Stimulated activated effector memory CD8-positive, alpha-beta T cell treated with anti-CD3 and anti-CD28 coated beads, Interleukin-12 subunit alpha, Interleukin-12 subunit beta, amount 100 ng/mL, for 72 hours (primary cell): ENCODE data around the gene PGRMC1.
"Not testable (repeated sequence)": the region's sequence is repeated elsewhere in the genome, so short reads cannot be mapped to it uniquely, and the experiment has no call there.

Experiments
- ATAC-seq: fragments of 150-1000 bp; cut with Tn5 transposase; 2 replicates; pipeline ENCODE4 v1.10.0; 2021
- DNase-seq, 2 donors: peaks; one replicate each; pipeline ENCODE4 v3.0.0; 2021 to 2022; ENCODE audit warnings: low spot score in 2 of 2
- H3K27ac Mint-ChIP-seq: one replicate; pipeline ENCODE4 v1.8.0; 2022; ENCODE audit warnings: mild to moderate bottlenecking, mixed read lengths
- H3K36me3 Mint-ChIP-seq: one replicate; pipeline ENCODE4 v1.8.0; 2022; ENCODE audit warnings: mild to moderate bottlenecking, mixed read lengths
- H3K4me1 Mint-ChIP-seq: one replicate; pipeline ENCODE4 v1.8.0; 2022; ENCODE audit warnings: mixed read lengths
- H3K4me3 Mint-ChIP-seq: one replicate; pipeline ENCODE4 v1.8.0; 2022; ENCODE audit warnings: mild to moderate bottlenecking, mixed read lengths
- H3K9me3 Mint-ChIP-seq: one replicate; pipeline ENCODE4 v1.8.0; 2022; ENCODE audit warnings: mixed read lengths

Gene PGRMC1

DNA sequence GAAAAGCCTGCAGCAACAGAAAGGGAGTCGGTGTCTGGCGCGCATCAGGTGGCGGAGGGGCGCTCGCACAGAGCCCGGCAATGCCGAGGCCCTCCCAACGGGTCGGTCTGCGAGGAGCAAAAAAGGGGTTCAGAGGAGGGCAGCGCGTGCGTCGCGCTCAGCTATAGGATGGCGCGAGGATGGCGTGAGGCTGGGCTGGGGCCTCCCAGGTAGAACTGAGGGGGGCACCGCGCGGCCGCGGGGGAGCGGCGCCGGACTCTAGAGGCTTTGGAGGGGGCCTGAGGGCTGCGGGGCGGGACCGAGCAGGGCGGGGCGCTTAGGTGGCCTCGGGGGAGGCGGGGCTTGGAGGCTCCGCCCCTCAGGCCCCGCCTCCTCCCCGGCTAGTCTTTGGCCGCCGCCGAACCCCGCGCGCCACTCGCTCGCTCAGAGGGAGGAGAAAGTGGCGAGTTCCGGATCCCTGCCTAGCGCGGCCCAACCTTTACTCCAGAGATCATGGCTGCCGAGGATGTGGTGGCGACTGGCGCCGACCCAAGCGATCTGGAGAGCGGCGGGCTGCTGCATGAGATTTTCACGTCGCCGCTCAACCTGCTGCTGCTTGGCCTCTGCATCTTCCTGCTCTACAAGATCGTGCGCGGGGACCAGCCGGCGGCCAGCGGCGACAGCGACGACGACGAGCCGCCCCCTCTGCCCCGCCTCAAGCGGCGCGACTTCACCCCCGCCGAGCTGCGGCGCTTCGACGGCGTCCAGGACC, at the start of gene PGRMC1:
Gene PGRMC1 (plus strand): TSS at position 414 of the 751 bp plus-strand sequence. CDS start 79 bp downstream, at position 493.
- peak within 1 kb of the TSS; percentile 74 for H3K27ac Mint-ChIP-seq
- DNase-seq (peak; percentile 51 to 80), ATAC-seq (peak; percentile 94)
- H3K9me3 Mint-ChIP-seq = no peaks in the 10 kb centered on the region
- peaks cover 27% of the 10 kb centered on the region for H3K4me1 Mint-ChIP-seq
- peaks cover 13% of the 10 kb centered on the region for H3K36me3 Mint-ChIP-seq
- H3K4me3 Mint-ChIP-seq = peak within 1 kb of the TSS; percentile 85

GRCh38 chrX:119186763-119187162, 49.3 kb upstream of the PGRMC1 start:
- Mint-ChIP-seq H3K36me3 (no peaks in the 10 kb centered on the region), H3K4me1 (no peaks in the 10 kb centered on the region), H3K9me3 (no peaks in the 10 kb centered on the region), H3K4me3 (no peak overlapping the region), H3K27ac (no peak overlapping the region)
- ATAC-seq = no peak
- DNase-seq = no peak

DNA sequence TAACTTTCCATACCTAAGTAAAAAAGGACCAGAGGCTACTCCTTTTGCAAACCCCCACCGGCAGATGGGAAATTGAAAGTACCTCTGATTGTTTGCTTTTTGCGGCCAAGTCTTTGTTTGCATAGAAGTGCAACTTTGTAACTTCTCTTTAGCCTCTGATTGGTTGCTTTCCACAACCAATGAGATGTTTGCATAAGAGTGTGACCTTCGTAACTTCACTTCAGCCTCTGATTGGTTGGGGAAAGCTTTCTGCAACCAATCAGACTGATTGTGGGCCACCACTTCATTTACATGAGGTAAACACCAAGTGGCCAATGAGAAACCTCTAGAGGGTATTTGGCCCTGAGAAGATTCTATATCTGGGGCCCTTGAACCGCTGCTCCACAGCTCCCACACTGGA, 48.8 kb upstream of the PGRMC1 start:
- H3K36me3 Mint-ChIP-seq = no peaks in the 10 kb centered on the region
- DNase-seq = no peak
- H3K4me3 Mint-ChIP-seq = no peak overlapping the region
- H3K9me3 Mint-ChIP-seq = no peaks in the 10 kb centered on the region
- no peak overlapping the region for H3K27ac Mint-ChIP-seq
- ATAC-seq = no peak
- no peaks in the 10 kb centered on the region for H3K4me1 Mint-ChIP-seq

DNA sequence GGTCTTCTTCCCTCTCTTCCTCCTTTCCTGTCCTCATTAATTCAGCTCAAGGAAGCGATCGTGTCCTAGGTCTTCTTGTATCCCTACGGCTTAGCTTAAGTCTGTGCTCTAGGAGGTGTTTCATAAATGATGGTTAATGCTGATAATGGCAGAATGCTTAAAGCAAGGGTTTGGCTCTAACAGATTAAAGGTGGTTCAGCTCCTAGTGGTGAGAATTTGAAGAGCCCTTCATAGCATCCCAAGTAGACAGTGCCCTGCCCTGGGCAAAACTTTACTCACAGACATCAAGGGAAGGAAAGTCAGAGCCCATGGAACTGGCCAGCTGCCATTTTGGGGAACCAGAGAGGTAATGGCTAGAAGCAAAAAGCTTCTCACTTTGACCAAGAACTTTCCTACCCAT, 47.0 kb upstream of the PGRMC1 start:
- H3K36me3 Mint-ChIP-seq = no peaks in the 10 kb centered on the region
- H3K27ac Mint-ChIP-seq = no peak overlapping the region
- no peaks in the 10 kb centered on the region for H3K4me1 Mint-ChIP-seq
- no peaks in the 10 kb centered on the region for H3K9me3 Mint-ChIP-seq
- no peak for ATAC-seq
- H3K4me3 Mint-ChIP-seq = no peak overlapping the region
- DNase-seq = no peak

- Mint-ChIP-seq H3K4me3 (no peak overlapping the region), H3K4me1 (no peaks in the 10 kb centered on the region), H3K36me3 (no peaks in the 10 kb centered on the region), H3K27ac (no peak overlapping the region), H3K9me3 (no peaks in the 10 kb centered on the region)
- ATAC-seq = no peak
- no peak for DNase-seq
These were observed 46.5 kb upstream of the PGRMC1 start for GRCh38 chrX:119189595-119189994.

- Mint-ChIP-seq H3K9me3 (no peaks in the 10 kb centered on the region), H3K36me3 (no peaks in the 10 kb centered on the region)
- no peak for ATAC-seq
These were observed 45.9 kb upstream of the PGRMC1 start for GRCh38 chrX:119190091-119190681.

DNA sequence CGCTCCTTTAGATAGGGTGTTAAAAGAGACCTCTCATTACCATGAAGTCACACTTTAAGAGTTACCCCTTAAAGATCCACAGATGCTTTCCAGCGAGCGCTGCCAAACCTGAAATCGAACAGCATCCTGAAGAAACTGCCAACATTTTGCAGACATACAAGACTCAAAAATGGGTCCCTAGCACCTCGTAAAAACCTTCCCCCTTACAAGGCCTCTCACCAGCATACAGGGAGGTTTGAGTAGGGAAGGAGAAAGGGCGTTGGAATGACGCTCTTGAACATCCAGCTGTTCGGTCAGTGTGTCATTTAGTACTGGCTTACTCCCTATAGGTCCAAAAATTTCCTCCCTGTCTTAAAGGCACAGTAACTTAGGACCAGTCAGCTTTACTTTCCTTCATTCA, 45.3 kb upstream of the PGRMC1 start:
- Mint-ChIP-seq H3K27ac (no peak overlapping the region), H3K4me3 (no peak overlapping the region), H3K4me1 (no peaks in the 10 kb centered on the region), H3K36me3 (no peaks in the 10 kb centered on the region), H3K9me3 (no peaks in the 10 kb centered on the region)
- DNase-seq (no peak), ATAC-seq (no peak)

More at GRCh38 chrX:119190091-119190681, 45.9 kb upstream of the PGRMC1 start:
- no peak overlapping the region for H3K4me3 Mint-ChIP-seq
- H3K27ac Mint-ChIP-seq = no peak overlapping the region
- DNase-seq = no peak
- no peaks in the 10 kb centered on the region for H3K4me1 Mint-ChIP-seq

- DNase-seq (no peak), ATAC-seq (no peak)
These were observed 41.5 kb upstream of the PGRMC1 start for GRCh38 chrX:119194621-119195020.

GRCh38 chrX:119201570-119201969, 34.5 kb upstream of the PGRMC1 start:
- H3K9me3 Mint-ChIP-seq = no peaks in the 10 kb centered on the region
- ATAC-seq = no peak

More at GRCh38 chrX:119194621-119195020, 41.5 kb upstream of the PGRMC1 start:
- Mint-ChIP-seq H3K9me3 (no peaks in the 10 kb centered on the region), H3K4me1 (no peaks in the 10 kb centered on the region), H3K27ac (no peak overlapping the region), H3K36me3 (no peaks in the 10 kb centered on the region), H3K4me3 (no peak overlapping the region)

DNA sequence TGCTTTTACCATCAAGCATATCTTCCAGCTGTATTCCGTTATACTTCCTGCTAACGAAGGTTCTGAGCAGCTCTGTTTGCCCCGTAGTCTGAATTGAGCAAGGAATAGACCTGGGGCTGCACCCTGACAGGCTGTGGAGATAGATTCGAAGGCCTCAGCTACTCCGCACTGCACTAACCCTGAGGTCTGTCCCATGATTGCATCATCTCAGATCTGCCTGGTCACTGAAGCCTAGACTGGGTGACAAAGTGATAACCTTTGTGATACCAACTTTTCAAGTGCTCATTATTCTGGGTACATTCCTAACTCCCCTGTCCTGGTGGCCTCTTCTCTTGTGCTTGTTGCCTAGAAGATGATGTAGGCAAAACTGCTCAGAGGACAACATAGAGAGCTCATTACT, 29.9 kb upstream of the PGRMC1 start:
- no peak for ATAC-seq
- H3K27ac Mint-ChIP-seq = no peak overlapping the region
- no peak for DNase-seq
- H3K4me1 Mint-ChIP-seq = no peaks in the 10 kb centered on the region
- no peak overlapping the region for H3K4me3 Mint-ChIP-seq
- no peaks in the 10 kb centered on the region for H3K9me3 Mint-ChIP-seq
- H3K36me3 Mint-ChIP-seq = no peaks in the 10 kb centered on the region

More at GRCh38 chrX:119201570-119201969, 34.5 kb upstream of the PGRMC1 start:
- H3K36me3 Mint-ChIP-seq = no peaks in the 10 kb centered on the region
- H3K4me3 Mint-ChIP-seq = no peak overlapping the region
- DNase-seq = no peak
- H3K27ac Mint-ChIP-seq = no peak overlapping the region
- no peaks in the 10 kb centered on the region for H3K4me1 Mint-ChIP-seq

- H3K4me1 Mint-ChIP-seq, DNase-seq, H3K27ac Mint-ChIP-seq, H3K36me3 Mint-ChIP-seq, H3K4me3 Mint-ChIP-seq, H3K9me3 Mint-ChIP-seq, ATAC-seq: not testable (repeated sequence)
These were observed 28.6 kb upstream of the PGRMC1 start for GRCh38 chrX:119207483-119207882.

DNA sequence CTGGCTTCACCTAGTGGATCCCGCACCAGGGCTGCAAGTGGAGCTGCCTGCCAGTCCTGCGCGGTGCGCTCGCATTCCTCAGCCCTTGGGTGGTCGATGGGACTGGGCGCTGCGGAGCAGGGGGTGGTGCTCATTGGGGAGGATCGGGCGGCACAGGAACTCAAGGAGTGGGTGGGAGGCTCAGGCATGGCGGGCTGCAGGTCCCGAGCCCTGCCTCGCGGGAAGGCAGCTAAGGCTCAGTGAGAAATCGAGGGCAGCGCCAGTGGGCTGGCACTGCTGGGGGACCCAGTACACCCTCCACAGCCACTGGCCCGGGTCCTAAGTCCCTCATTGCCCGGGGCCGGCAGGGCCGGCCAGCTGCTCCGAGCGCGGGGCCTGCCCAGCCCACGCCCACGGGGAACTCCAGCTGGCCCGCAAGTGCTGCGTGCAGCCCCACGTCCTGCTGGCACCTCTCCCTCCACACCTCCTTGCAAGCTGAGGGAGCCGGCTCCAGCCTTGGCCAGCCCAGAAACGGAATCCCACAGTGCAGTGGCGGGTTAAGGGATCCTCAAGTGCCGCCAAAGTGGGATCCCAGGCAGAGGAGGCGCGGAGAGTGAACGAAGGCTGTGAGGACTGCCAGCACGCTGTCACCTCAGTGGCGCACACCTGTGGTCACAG, 27.6 kb upstream of the PGRMC1 start:
- no peak for DNase-seq
- H3K4me1 Mint-ChIP-seq = no peaks in the 10 kb centered on the region
- ATAC-seq = no peak
- H3K36me3 Mint-ChIP-seq = no peaks in the 10 kb centered on the region
- no peaks in the 10 kb centered on the region for H3K9me3 Mint-ChIP-seq
- H3K4me3 Mint-ChIP-seq = no peak overlapping the region
- no peak overlapping the region for H3K27ac Mint-ChIP-seq

DNA sequence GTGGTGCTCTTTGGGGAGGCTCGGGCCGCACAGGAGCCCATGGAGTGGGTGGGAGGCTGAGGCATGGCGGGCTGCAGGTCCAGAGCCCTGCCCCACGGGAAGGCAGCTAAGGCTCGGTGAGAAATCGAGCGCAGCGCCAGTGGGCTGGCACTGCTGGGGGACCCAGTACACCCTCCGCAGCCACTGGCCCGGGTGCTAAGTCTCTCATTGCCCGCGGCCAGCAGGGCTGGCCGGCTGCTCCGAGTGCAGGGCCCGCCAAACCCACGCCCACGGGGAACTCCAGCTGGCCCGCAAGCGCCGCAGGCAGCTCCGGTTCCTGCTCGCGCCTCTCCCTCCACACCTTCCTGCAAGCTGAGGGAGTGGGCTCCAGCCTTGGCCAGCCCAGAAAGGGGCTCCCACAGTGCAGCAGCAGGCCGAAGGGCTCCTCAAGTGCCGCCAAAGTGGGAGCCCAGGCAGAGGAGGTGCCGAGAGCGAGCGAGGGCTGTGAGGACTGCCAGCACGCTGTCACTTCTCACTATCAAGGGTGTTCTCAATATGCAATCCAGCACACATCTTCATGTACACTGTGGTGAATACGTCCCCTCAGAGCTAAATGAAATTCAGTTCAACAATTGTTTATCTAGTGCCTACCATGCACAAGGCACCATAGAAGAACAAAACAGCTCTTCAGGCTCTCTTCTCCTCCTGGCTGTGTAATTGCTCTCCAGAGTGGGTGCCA, 25.0 kb upstream of the PGRMC1 start:
- not testable (repeated sequence) for H3K4me1 Mint-ChIP-seq, H3K9me3 Mint-ChIP-seq, H3K27ac Mint-ChIP-seq, DNase-seq, H3K36me3 Mint-ChIP-seq, ATAC-seq, H3K4me3 Mint-ChIP-seq

- no peaks in the 10 kb centered on the region for H3K4me1 Mint-ChIP-seq
- no peaks in the 10 kb centered on the region for H3K9me3 Mint-ChIP-seq
- DNase-seq = no peak
- no peak overlapping the region for H3K27ac Mint-ChIP-seq
- H3K36me3 Mint-ChIP-seq = no peaks in the 10 kb centered on the region
- no peak overlapping the region for H3K4me3 Mint-ChIP-seq
- no peak for ATAC-seq
These were observed 24.5 kb upstream of the PGRMC1 start for GRCh38 chrX:119211649-119212014.

GRCh38 chrX:119218198-119218597, 17.9 kb upstream of the PGRMC1 start:
- Mint-ChIP-seq H3K27ac (no peak overlapping the region), H3K4me1 (no peaks in the 10 kb centered on the region), H3K9me3 (no peaks in the 10 kb centered on the region), H3K36me3 (no peaks in the 10 kb centered on the region), H3K4me3 (no peak overlapping the region)
- DNase-seq = no peak
- ATAC-seq = no peak
